NCI-H1092 (cell line): ENCODE data around the gene TSHZ1.
"Not testable (repeated sequence)": the region's sequence is repeated elsewhere in the genome, so short reads cannot be mapped to it uniquely, and the experiment has no call there.

Experiments used
- DNase-seq: peaks from one replicate; lab custom pipeline; 2025; lab: John Stamatoyannopoulos, UW

TSHZ1 gene

DNA sequence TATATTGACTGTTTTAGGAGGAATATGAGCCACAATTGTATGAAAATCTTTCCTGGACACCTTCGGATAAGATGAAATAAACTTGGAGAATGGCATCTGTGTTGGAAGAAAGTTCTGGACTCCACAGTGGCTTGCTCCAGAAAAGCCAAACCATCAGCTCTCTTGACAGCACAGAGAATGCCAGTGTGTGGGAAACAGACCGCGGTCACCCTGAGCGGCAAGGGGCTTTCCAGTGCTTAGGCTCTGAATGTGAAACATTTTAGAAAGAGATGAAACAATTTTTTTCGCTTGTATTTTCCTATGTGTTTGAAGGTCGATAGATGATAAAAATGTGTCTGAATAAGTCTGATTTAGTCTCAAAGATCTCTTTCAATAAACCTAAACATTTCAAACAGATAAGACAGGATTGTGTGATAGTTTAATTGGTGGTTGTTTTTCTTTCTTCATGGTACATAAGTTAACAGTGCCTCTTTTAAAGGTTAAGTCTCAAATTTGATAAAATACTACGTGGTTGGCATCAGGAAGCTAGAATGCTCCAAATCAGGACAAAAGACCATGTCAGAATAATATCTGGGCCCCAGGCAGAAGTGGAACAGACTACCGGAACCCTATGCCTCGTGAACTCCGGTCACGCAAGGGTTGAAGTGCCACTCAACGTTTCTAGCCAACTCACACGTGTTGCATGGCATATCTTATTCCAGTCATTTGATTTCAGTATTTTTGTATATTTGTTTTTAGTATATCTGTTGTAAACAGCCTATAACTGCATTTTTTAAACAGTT lies 30.6 kb upstream of the TSHZ1 start:
- no peak for DNase-seq

DNA sequence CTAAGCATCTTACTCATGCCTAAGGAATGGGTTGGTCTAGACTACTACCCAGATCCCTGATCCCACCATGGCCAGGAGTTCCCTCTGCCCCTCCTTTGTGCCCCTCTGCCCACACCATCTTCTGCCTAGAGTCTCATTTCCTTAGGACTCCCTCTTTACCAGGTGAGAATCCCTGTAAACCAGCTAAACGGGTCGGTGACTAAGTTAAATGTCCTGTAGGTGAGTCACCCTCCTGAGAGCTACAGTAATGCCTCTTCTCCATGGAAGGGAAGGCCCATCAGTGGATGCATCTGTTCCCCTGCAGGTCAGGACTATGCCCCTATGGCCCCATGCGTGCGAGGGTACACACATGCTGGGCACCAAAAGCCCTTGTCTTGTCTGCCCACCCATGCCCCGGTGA lies 27.1 kb upstream of the TSHZ1 start:
- no peak for DNase-seq

GRCh38 chr18:75183973-75184493 lies 26.6 kb upstream of the TSHZ1 start:
- DNase-seq: no peak

- no peak for DNase-seq
Measured at GRCh38 chr18:75185460-75185859, 25.1 kb upstream of the TSHZ1 start.

- DNase-seq: not testable (repeated sequence)
Measured at GRCh38 chr18:75187702-75188101, 22.9 kb upstream of the TSHZ1 start.

- no peak for DNase-seq
Measured at GRCh38 chr18:75189696-75190095, 20.9 kb upstream of the TSHZ1 start.

GRCh38 chr18:75192899-75193298 lies 17.7 kb upstream of the TSHZ1 start:
- no peak for DNase-seq

GRCh38 chr18:75198036-75198435 lies 12.6 kb upstream of the TSHZ1 start:
- no peak for DNase-seq

- no peak for DNase-seq
Measured at GRCh38 chr18:75199327-75199726, 11.3 kb upstream of the TSHZ1 start.

- no peak for DNase-seq
Measured at GRCh38 chr18:75200071-75200470, 10.5 kb upstream of the TSHZ1 start.

GRCh38 chr18:75200605-75201280 lies 9.9 kb upstream of the TSHZ1 start:
- DNase-seq: no peak

DNA sequence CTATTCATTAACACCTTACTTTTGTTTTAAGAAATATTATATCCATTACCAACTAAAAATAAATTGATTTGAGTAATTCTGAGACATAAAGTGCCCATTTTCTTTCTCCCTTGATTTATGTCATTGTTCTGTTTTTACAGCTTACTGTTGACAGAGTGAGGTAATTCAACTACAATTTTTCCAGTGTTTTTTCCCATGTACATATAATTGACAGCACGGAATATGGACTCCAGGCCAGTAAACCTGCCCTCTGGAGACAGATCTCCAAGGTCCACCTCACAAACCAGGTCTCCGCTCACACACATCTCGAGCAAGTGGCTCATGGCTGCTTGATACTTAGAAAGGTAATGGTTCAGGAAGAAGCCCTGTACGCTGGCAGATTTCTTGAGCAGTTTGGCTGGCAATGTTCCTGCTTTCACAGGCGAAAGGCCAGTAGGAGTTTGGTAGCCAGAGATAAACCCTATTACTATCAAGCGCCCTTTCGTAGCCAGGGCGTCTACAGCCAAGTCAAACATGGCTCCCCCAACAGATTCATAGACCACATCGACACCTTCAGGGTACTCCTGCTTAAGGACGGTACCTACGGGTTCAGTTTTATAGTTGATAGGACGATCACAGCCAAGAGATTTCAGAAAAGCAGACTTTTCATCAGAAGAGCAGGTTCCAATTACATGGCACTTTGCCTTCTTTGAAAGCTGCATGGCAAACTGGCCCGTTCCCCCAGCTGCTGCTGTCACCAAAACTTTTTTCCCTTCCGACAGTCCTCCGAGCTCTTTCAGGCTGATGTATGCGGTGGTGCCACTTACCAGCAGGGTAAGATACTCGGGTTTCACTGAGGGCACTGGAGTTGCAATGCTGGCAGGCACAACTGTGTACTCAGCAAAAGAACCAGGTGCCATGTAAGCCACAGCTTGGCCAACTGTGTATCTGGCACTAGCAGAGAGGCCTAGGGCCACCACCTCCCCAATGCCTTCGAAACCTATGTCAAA lies 9.0 kb upstream of the TSHZ1 start:
- peak; percentile 91 for DNase-seq

DNA sequence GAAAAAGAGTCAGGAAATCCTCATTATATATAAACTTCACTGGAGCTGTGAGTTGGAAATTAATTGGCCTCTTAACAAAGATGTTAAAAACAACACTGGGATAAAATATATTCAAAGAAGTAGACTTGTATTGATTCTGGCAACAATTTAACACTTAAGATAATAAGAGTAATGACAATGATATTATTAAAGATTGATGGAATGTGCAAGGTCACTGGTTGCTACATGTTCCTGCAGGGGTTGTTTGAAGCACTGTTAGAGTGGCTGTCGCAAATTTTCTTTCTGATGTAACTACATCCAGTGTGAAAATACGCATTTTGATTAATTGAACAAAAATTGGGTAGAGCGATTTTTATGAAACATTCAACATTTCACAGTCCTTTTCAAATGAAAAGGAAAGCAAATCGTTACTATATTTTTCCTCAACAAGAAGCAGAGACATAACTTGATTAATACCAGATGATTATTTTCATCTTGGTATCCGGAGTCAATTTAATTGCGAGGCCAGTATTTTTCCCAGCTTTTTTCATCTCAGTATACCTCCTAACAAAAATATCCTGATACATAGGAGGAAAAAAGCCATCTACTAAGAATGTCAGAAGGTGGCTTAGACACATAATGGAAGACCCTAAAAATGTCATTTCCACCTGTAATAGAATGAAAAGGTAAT lies 7.8 kb upstream of the TSHZ1 start:
- no peak for DNase-seq

DNA sequence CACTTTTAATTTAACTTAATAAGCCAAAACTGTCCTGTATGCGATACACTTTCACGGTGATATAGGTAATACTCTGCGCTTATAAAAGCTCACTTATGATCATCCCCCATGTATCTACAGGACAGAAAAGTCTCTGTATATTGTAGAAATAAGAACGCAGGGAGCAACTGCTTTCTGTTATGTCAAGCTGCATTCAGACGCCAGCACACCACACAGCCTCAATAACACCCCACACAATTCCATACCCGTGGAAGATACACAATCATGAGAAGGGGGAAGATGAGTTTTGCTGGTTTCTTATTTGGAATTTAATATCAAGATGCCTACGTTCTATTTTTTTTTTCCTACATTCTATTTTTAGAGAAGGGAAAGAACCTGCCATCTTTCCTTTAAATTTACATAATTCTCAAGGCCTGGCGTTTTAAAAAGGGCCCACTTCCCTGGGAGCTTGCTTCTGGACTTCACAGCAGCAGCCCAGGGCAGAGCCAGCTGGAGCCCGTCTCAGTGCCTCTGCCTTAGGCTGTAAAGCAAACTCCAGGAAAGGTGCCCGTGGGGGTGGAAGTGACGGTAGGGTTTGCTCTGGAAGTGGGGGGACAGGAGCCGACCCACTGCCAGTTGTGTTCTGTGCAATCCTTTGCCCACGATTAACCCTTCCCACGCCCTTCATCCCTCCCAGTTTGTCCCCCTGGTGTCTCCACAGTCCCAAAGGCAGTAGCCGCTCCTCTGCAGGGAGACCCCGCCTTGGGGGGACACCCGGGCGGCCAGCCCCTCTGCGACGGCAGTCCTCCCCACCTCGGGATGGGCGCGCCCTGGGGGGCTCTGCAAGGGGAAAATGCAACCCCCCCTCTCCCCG lies 7.0 kb upstream of the TSHZ1 start:
- no peak for DNase-seq

- DNase-seq: no peak
Measured at GRCh38 chr18:75204269-75204731, 6.3 kb upstream of the TSHZ1 start.

GRCh38 chr18:75204732-75205513 lies 5.7 kb upstream of the TSHZ1 start:
- DNase-seq: no peak

GRCh38 chr18:75205514-75206132 lies 5.0 kb upstream of the TSHZ1 start:
- no peak for DNase-seq

- no peak for DNase-seq
Measured at GRCh38 chr18:75206452-75207309, 3.9 kb upstream of the TSHZ1 start.
